GM08714 (cell line): ENCODE results near the gene LMOD1.
A peak's percentile ranks its signal among the peaks of the same experiment; 100 is the strongest.

Source experiments
- H3K4me3 ChIP-seq: fragments of 200-500 bp; sonication (Bioruptor generic); 2 replicates; pipeline ENCODE4 v1.5.1; 2014; ENCODE audit warnings: mild to moderate bottlenecking, low read length, inconsistent platforms
- ZNF274 ChIP-seq: IDR thresholded peaks from 2 replicates; pipeline ENCODE4 v1.6.1; 2012; ENCODE audit warnings: mild to moderate bottlenecking, low read depth, low read length

The LMOD1 gene

GRCh38 chr1:201895913-201896807 is 50.2 kb downstream of the LMOD1 start:
- no peak overlapping the region for H3K4me3 ChIP-seq
- no peak for TF ChIP-seq ZNF274

- H3K4me3 ChIP-seq = no peak overlapping the region
- no peak for TF ChIP-seq ZNF274
Observed at GRCh38 chr1:201895120-201895665, 51.2 kb downstream of the LMOD1 start.

GRCh38 chr1:201894343-201895119 is 51.8 kb downstream of the LMOD1 start:
- no peak for TF ChIP-seq ZNF274
- H3K4me3 ChIP-seq = no peak overlapping the region

GRCh38 chr1:201893431-201893830 is 52.9 kb downstream of the LMOD1 start:
- H3K4me3 ChIP-seq = no peak overlapping the region
- no peak for TF ChIP-seq ZNF274

GRCh38 chr1:201892211-201892610 is 54.1 kb downstream of the LMOD1 start:
- no peak for TF ChIP-seq ZNF274
- no peak overlapping the region for H3K4me3 ChIP-seq

- H3K4me3 ChIP-seq = no peak overlapping the region
- no peak for TF ChIP-seq ZNF274
Observed at GRCh38 chr1:201891451-201892045, 54.8 kb downstream of the LMOD1 start.

- TF ChIP-seq ZNF274 = no peak
- H3K4me3 ChIP-seq = no peak overlapping the region
Observed at GRCh38 chr1:201890806-201891450, 55.4 kb downstream of the LMOD1 start.

- no peak overlapping the region for H3K4me3 ChIP-seq
- TF ChIP-seq ZNF274 = no peak
Observed at GRCh38 chr1:201890223-201890622, 56.1 kb downstream of the LMOD1 start.

- H3K4me3 ChIP-seq = peak overlapping the region; percentile 13; the same call in 1 of the 2 replicates
- TF ChIP-seq ZNF274 = no peak
Observed at GRCh38 chr1:201889090-201889968, 57.0 kb downstream of the LMOD1 start.

GRCh38 chr1:201888282-201889089 is 57.9 kb downstream of the LMOD1 start, which contains the start of gene SHISA4:
Gene SHISA4 (plus strand): TSS chr1:201888898. CDS start chr1:201888995, 97 bp downstream.
- peak within 1 kb of the TSS; percentile 13; the same call in 1 of the 2 replicates for H3K4me3 ChIP-seq
- TF ChIP-seq ZNF274 = no peak

GRCh38 chr1:201887116-201887866 is 59.1 kb downstream of the LMOD1 start:
- no peak for TF ChIP-seq ZNF274
- no peak overlapping the region for H3K4me3 ChIP-seq
